Colon (tissue), 2 donors: Measurements from ENCODE around the gene RREB1.

ENCODE experiments used
- FAIRE-seq: peaks from 2 replicates; lab custom pipeline; 2012; peaks lifted over from hg19 to GRCh38; lab: Jason Lieb, UNC
- donor health status: control.
- donor health status: control.

RREB1 gene

DNA sequence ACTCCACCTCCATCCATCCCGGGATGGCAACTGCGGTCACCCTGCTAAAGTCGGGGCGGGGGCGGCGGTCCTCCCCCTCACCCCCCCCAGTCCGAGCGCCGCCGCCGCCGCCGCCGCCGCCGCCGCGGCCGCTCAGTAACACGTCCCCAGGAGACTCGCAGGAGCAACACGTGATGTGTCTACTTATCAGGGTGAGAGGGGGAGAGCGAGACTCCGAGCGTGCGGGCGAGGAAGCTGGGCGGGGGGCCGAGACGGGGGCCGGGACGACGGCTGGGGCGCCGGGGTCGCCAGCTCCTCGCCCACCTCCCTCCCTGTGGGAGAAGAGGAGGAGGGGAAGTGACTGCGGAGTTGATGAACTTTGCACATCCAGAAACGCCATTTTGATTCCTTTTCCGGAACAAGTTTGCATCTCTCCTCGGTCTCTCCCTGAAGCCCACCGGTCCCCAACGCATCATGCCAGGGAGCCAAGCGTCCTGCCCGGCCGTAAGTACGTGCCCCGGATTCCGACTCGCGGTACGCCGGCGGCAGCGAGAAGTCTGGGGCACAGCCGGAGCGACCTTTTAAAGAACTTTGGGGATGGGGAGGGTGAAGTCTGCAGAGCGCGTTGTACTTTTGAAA lies at the start of gene RREB1:
TSS of gene RREB1 (plus strand) at position 384 of the 618 bp plus-strand sequence. CDS start 73,951 bp downstream, outside the sequence.
- FAIRE-seq, result no peak

- FAIRE-seq, result no peak
Measured at GRCh38 chr6:7058250-7058923, 49.4 kb upstream of the RREB1 start.

DNA sequence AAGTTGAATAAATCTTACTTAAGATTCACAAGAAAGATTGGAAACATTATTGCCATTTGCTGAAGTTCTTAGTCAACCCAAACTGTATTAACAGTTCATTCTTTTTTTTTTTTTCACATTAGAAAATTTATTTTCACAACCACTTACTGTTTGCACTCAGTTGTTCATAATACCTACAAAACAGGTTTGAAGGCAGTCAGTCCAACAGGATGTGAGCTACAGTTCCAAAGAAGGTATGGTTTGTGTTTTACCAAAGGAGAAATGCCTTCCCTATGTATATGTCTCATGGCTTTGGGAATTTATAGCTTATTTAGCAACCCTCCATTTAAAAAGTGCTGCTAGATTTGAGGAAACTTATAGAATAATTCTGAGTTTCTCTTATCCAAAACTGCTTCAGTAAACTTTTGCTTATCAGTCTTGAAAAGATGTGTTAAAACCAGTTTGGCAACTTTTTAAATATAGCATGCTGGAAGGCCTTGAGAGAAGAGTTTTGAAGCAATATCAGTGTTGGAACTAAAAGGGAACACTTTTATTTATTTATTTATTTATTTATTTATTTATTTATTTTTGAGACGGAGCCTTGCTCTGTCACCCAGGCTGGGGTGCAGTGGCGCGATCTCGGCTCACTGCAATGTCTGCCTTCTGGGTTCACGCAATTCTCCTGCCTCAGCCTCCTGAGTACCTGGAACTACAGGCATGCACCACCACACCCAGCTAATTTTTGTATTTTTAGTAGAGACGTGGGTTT lies 46.8 kb upstream of the RREB1 start:
- FAIRE-seq, result no peak

GRCh38 chr6:7062451-7063162 lies 45.2 kb upstream of the RREB1 start:
- FAIRE-seq, result no peak

GRCh38 chr6:7067305-7067704 lies 40.5 kb upstream of the RREB1 start:
- no peak for FAIRE-seq

DNA sequence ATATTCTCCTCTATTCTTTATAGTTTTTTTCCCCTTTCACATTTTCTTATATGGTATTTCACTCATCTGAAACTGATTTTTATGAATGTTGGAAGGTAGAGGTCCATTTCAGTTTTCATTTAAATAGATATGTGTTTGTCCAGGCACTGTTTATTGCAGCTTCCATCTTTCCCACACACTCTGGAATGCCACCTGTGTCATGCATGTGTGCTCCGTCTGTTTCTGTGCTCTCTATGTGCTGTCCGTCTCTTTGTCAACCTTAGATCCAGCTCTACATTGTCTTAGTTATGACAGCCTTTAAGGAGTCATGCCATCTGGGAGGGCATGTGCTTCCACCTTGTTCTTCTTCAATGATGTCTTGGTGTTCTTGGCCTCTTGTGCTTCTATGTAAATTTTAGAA lies 36.4 kb upstream of the RREB1 start:
- FAIRE-seq, result no peak

DNA sequence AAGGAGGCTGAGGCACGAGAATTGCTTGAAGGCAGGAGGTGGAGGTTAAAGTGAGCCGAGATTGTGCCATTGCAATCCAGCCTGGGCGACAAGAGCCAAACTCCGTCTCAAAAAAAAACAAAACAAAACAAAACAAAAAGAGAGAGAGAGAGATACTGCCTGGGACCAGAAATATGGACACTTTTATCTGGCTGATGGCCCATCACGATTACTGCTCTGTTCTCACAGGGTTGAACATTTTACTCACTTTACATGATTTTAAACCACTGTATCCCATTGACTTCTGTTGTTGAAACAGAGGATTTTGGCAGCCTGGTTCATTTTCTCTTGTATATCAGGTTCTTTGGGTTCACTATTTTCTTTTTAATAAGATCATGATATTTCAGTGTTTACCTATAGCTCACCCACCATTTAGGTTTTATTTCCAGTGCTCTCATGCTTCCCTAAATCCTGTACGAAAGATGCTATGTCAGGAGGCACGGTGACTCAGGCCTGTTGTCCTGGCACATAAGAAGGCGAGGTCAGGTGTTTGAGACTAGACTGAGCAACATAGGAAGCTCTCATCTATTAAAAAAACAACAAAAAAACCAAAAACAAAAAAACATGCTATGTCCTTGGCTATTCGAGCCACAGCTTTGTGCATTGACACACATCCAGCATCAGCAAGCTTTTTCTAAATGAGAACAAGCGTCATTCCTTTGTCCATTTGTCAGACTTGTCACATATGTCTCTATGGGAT lies 34.5 kb upstream of the RREB1 start:
- FAIRE-seq, result no peak

DNA sequence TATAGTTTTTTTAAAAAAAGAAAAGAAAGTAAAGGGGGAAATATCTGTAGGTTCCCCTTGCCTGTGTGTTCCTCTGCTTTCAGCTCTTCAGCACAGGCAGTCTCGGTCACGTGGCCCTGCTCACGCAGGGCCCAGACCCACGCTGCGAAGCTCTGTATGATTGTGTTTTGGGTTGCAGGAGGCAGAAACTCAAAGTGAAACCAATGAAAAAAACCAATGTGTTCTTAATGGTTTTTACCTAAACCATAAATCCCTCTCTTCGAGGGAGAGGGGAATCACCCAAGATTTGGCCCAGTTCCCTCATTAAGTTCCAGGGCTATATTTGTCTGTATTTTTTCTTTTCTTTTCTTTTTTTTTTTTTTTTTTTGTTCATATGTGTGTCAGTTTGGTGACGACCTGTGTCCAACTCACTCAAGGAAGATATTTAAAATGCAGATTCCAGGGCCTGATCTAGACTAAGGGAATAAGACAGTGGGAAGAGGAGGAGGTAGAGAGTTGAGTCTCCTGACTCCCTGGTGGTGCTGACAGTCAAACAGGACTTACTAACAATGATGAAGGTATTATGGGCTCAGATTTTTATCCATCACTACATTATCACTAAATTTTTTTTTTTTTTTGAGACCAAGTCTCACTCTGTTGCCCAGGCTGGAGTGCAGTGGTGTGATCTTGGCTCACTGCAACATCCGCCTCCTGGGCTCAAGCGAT lies 33.8 kb upstream of the RREB1 start:
- no peak for FAIRE-seq

DNA sequence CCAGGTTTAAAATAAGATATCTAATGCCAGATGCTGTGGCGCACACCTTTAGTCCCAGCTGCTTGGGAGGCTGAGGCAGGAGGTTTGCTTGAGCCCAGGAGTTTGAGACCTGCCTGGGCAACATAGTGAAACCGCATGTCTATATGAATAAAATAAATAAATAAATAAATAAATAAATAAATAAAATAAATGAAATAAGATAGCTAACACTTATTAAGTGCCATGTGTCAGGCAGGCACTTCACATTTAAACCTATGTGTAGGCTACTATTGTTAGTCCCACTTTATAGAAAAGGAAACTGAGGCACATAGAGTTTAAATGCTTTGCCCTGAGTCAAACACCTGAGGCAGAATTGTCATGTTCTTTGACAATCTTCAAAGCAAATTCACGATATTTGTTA lies 32.9 kb upstream of the RREB1 start:
- no peak for FAIRE-seq

GRCh38 chr6:7075341-7076000 lies 32.3 kb upstream of the RREB1 start:
- no peak for FAIRE-seq

DNA sequence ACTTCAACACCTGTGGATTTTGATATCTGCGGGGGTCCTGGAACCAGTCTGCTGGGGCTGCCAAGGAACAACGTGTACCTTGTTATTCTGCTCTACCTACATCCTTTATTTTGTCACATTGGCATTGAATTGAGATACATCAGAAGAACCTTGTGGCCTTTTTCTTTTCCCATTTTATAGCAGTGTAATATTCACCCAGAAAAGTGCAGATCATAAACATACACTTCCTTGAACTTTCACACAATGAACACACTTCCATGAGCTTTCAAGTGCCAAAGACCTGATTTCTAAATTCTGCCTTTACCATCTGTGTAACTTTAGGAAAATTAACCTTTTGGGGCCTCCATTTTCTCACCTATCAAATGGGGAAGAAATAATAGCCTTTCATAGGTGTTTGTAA lies 29.9 kb upstream of the RREB1 start:
- no peak for FAIRE-seq

DNA sequence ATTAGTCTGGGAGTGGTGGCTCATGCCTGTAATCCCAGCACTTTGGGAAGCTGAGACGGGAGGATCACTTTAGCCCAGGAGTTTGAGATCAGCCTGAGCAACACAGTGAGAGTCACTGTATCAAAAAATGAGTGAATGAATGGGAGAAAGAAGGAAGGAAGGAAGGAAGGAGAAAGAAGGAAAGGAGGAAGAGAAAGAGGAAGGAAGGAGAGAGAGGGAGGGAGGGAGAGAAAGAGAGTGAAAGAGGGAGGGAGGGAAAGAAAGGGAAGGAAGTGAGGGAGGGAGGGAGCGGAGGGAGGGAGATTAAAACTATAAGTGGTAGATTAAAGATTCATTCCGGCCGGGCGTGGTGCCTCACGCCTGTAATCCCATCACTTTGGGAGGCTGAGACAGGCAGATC lies 28.9 kb upstream of the RREB1 start:
- no peak for FAIRE-seq

DNA sequence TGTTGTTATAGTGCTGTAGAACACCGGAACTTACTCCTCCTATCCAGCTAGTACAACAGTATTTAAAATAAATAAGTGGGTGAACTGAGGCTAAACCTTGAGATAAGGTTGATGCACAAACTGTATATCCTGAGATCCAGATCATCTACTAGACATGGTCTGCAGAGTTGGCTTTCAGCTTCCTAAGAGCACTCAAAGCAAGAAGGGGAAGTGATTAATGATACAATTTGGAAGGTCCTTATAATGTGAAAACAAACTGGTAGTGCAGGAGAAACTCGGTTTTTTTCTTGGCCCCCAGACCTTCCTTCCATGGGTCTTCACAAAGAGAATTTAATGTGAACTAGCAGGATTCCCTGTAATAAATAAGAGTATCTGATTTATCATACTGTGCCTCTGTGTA lies 27.4 kb upstream of the RREB1 start:
- FAIRE-seq, result no peak

DNA sequence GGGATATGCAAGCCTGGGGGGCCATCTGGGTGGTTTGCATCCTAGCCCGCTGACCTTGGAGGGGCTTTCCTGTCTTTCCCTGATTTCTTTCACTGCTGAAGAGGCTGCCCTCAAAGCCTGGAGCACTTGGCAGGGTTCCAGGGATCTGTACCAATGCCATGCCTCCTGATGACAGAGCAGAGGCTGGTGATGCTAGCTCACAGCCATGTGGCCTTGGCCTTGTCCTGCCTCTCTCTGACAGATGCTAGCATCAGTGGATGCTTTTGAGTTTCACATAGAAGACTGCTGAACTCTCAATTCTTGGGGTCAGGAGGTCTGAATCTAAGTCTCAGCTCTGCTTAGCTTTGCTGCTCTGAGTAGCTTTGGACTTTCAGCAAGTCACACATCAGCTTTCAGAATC lies 21.9 kb upstream of the RREB1 start:
- no peak for FAIRE-seq

DNA sequence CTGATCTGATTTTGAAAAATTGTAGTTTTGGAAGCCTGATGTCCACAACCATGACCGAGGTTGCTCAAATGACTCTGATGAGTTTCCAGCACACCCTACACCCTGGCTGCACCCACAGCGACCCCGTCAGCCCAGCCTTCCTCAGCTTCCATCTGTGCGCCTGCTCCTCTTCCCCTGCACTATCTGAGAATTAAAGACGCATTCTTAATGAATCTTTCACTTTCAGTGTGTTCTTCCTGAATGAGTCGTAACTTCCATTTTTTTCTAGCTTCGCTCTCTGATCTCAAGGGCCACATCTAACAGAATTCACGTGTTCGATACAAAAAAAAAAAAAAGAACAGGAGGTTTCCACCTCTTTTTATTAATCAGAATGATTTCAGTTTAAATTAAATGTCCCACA lies 21.3 kb upstream of the RREB1 start:
- FAIRE-seq, result peak; percentile 5

DNA sequence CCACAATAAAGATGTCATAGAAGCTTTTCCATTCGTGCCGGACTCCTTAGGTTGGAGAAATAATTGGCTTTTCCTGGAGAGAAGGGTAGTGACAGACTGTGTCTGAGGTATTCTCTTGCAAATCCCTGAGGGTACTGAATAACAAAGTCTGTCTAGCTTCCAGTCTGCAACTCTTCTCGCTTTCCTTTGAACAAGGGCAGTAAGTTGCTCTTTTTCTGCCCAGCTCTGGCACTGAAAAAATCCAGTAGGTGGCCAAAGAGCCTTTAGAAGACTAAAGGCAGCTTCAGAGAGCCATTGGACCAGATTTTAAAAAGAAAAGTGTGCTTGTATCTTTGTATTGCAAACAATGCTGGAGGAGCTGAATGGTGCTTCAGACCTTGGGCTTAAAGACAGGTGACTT lies 20.7 kb upstream of the RREB1 start:
- no peak for FAIRE-seq

DNA sequence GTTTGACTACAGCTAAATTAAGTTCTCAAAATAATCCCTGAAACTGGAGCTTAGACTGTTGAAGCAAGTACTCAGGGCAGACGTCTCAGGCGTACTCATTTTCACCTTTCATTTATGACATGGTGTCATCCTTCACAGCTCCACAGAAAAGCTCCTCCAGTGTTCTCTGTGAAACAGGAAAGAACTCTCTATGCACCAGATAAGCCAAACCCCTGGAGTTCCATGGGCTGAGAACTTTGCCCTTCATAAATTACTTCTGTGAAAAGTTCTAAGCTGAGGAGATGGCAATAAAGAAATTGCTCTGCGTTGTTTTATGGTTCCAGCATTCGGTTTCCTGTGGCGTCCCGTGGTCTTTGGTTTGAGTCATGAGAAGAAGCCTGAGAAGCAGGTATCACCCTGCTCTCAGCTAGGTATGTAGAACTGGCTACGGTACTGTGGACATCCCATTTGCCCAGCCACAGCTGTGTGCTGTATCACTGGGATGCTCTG lies 20.2 kb upstream of the RREB1 start:
- FAIRE-seq, result peak; percentile 57

- FAIRE-seq, result no peak
Measured at GRCh38 chr6:7088076-7088742, 19.6 kb upstream of the RREB1 start.

DNA sequence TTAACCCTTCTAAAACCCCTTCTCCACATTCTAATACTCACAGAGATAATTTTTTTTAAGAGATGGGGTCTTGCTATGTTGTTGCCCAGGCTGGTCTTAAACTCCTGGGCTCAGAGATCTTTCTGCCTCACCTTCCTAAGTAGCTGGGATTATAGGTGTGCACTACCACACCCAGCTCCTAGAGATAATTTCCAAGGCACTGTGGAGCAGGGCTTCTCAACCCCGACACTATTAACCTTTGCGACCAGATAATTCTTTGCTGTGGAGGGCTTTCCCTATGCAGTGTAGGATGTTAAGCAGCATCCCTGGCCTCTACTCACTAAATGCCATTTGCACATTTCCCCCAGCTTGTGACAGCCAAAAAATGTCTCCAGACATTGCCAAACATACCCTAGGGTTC lies 8.8 kb upstream of the RREB1 start:
- FAIRE-seq, result no peak

DNA sequence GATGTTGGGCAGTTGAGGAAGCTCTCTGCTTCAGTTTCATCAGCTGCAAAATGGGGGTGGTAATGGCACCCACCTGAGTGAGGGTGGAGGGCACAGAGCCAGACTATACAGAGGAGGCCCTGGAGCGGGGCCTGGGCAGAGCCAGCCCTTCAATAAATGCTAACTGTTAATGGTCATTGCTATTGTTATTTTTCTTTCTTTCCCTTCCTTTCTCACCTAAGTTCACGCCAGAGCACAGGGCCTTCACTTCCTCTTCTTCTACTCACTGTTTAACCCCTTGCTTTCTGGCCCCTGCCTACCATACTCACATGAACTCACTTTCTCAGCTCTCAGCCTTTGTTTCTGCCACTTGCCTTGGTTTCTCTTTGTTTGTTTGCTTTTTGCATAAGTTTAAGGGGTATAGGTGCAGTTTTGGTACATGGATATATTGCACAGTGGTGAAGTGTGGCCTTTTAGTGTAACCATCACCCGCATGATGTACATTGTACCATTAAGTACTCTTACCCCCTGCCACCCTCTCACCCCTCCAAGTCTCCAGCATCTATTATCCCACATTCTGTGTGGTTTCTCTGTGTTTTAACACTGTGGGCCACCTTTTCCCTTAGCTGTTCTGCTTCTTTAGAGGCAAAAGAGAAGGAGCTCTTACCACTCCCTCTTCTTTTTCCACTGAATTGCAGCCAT lies 7.5 kb upstream of the RREB1 start:
- FAIRE-seq, result no peak
